GM21786 (cell line): Measurements from ENCODE around the gene GALNT12.

ENCODE experiments used
- ATAC-seq: cut with Tn5 transposase; IDR thresholded peaks from one replicate; pipeline ENCODE4 v1.9.1; 2021; ENCODE audit not compliant: unreplicated experiment

Gene GALNT12

GRCh38 chr9:98807070-98807813 lies at the start of gene GALNT12:
Gene GALNT12, plus strand, starts transcription at chr9:98807670. Its CDS starts 29 bp downstream, at chr9:98807699.
- ATAC-seq = no peak

GRCh38 chr9:98760231-98760630 lies 47.2 kb upstream of the GALNT12 start:
- no peak for ATAC-seq

GRCh38 chr9:98763986-98764745 lies 43.3 kb upstream of the GALNT12 start:
- ATAC-seq = no peak

- no peak for ATAC-seq
These were observed 42.2 kb upstream of the GALNT12 start for GRCh38 chr9:98765256-98765655.

GRCh38 chr9:98766586-98766985 lies 40.9 kb upstream of the GALNT12 start:
- ATAC-seq = no peak

- no peak for ATAC-seq
These were observed 40.3 kb upstream of the GALNT12 start for GRCh38 chr9:98767196-98767595.

GRCh38 chr9:98767915-98768314 lies 39.6 kb upstream of the GALNT12 start:
- no peak for ATAC-seq

GRCh38 chr9:98768344-98768743 lies 39.1 kb upstream of the GALNT12 start:
- no peak for ATAC-seq

- no peak for ATAC-seq
These were observed 36.8 kb upstream of the GALNT12 start for GRCh38 chr9:98770717-98771116.

GRCh38 chr9:98771209-98771874 lies 36.1 kb upstream of the GALNT12 start:
- ATAC-seq = no peak

GRCh38 chr9:98772364-98773155 lies 34.9 kb upstream of the GALNT12 start:
- no peak for ATAC-seq

GRCh38 chr9:98773721-98774120 lies 33.7 kb upstream of the GALNT12 start:
- no peak for ATAC-seq

GRCh38 chr9:98774746-98775145 lies 32.7 kb upstream of the GALNT12 start:
- no peak for ATAC-seq

GRCh38 chr9:98775831-98776441 lies 31.5 kb upstream of the GALNT12 start:
- peak; percentile 53 for ATAC-seq

GRCh38 chr9:98777618-98778017 lies 29.9 kb upstream of the GALNT12 start:
- no peak for ATAC-seq

- no peak for ATAC-seq
These were observed 29.2 kb upstream of the GALNT12 start for GRCh38 chr9:98778251-98778650.

- ATAC-seq = no peak
These were observed 28.5 kb upstream of the GALNT12 start for GRCh38 chr9:98778711-98779530.

- ATAC-seq = no peak
These were observed 27.3 kb upstream of the GALNT12 start for GRCh38 chr9:98780059-98780749.
